Measurements from ENCODE around the gene NEMF. TPM values are rescaled to one million over a fixed set of nuclear protein-coding genes. Genes with fewer than 3 reads are reported as not detected.
A peak's percentile ranks its signal among the peaks of the same experiment; 100 is the strongest.
"Not testable (repeated sequence)": the region's sequence is repeated elsewhere in the genome, so short reads cannot be mapped to it uniquely, and the experiment has no call there.

NEMF gene
- polyA plus RNA-seq, 1 donor from 2014 or later: 91.0 TPM

DNA sequence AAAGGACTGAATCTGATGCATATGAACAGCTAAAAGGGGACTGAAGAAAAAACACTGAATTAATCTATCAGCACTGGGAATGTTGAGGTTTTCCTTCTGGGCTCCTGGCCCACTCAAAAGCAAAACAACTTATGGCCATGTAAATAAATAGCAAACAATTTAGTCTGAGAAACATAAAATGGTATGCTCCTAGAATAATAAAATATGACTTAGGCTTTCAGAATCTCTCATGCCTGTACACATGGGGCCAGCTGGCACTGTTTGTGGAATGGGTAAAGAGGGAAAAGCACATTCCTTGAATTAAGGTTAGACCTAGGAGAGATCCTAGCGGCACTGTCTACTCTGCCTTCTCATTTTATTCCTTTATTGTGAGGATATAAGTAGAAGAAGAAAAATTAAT, 78.5 kb downstream of the NEMF start:
- Histone ChIP-seq H2AFZ (ENCODE audit: low read depth, low read length) (no peak overlapping the region), H3K79me2 (replicated peaks; ENCODE audit: insufficient read depth, low read length) (peaks cover 35% of the 10 kb centered on the region), H3F3A (ENCODE audit: insufficient read depth, low read length, poor library complexity, severe bottlenecking) (no peaks in the 10 kb centered on the region), H3K27me3 (ENCODE audit: insufficient read depth, low read depth, low read length) (no peaks in the 10 kb centered on the region), H3K4me3 (ENCODE audit: low read length) (no peak overlapping the region), H3K9me3 (ENCODE audit: low read length) (no peaks in the 10 kb centered on the region), H3K9ac (ENCODE audit: low read length) (no peak overlapping the region), H3K9me2 (ENCODE audit: insufficient read depth, low read length) (no peaks in the 10 kb centered on the region), H4K20me1 (ENCODE audit: insufficient read depth) (peaks cover 5% of the 10 kb centered on the region), H3K4me2 (ENCODE audit: low read length) (no peak overlapping the region), H3K27ac (ENCODE audit: low read length) (no peak overlapping the region), H3K36me3 (ENCODE audit: insufficient read depth, low read length) (peaks cover 4% of the 10 kb centered on the region)
- TF ChIP-seq RAD21 (conservative IDR thresholded peaks at IDR 0.05): no peak
- TF ChIP-seq SMC3 (conservative IDR thresholded peaks at IDR 0.05; ENCODE audit: poor library complexity): no peak
- TF ChIP-seq EP300 (conservative IDR thresholded peaks at IDR 0.05; ENCODE audit: poor library complexity, severe bottlenecking): no peak
- TF ChIP-seq POLR2AphosphoS5 (IDR thresholded peaks at IDR 0.05): no peak
- TF ChIP-seq EZH2 (IDR thresholded peaks at IDR 0.05; ENCODE audit: borderline replicate concordance, insufficient read depth, low read length, poor library complexity, severe bottlenecking): no peak
- TF ChIP-seq TAF1 (IDR thresholded peaks at IDR 0.05; ENCODE audit: low read depth): no peak
- no peak for TF ChIP-seq MXI1 (conservative IDR thresholded peaks at IDR 0.05; ENCODE audit: poor library complexity, severe bottlenecking)
- no peak for TF ChIP-seq REST (IDR thresholded peaks at IDR 0.05; ENCODE audit: borderline replicate concordance)
- no peak for TF ChIP-seq CTCF (IDR thresholded peaks at IDR 0.05; ENCODE audit: poor library complexity, severe bottlenecking)

- not testable (repeated sequence) for H4K20me1 ChIP-seq (ENCODE audit: insufficient read depth); H3K4me2 ChIP-seq (ENCODE audit: low read length); H3K9me3 ChIP-seq (ENCODE audit: low read length); H3K9ac ChIP-seq (ENCODE audit: low read length); H2AFZ ChIP-seq (ENCODE audit: low read depth, low read length); H3K27ac ChIP-seq (ENCODE audit: low read length); H3K36me3 ChIP-seq (ENCODE audit: insufficient read depth, low read length); H3K4me3 ChIP-seq (ENCODE audit: low read length); H3K27me3 ChIP-seq (ENCODE audit: insufficient read depth, low read depth, low read length); H3K9me2 ChIP-seq (ENCODE audit: insufficient read depth, low read length); H3F3A ChIP-seq (ENCODE audit: insufficient read depth, low read length, poor library complexity, severe bottlenecking)
- H3K79me2 ChIP-seq (replicated peaks; ENCODE audit: insufficient read depth, low read length): peaks cover 38% of the 10 kb centered on the region
Measured at GRCh38 chr14:49771691-49772090, 80.9 kb downstream of the NEMF start.

- no peak for TF ChIP-seq EP300 (conservative IDR thresholded peaks at IDR 0.05; ENCODE audit: poor library complexity, severe bottlenecking)
- peaks cover 5% of the 10 kb centered on the region for H4K20me1 ChIP-seq (ENCODE audit: insufficient read depth)
- peak overlapping the region; percentile 60 for H3K4me2 ChIP-seq (ENCODE audit: low read length)
- H3K4me3 ChIP-seq (ENCODE audit: low read length): peak overlapping the region; percentile 84
- H3K27me3 ChIP-seq (ENCODE audit: insufficient read depth, low read depth, low read length): no peaks in the 10 kb centered on the region
- peak overlapping the region; percentile 3 for H3K27ac ChIP-seq (ENCODE audit: low read length)
- H3K9me3 ChIP-seq (ENCODE audit: low read length): no peaks in the 10 kb centered on the region
- no peaks in the 10 kb centered on the region for H3K36me3 ChIP-seq (ENCODE audit: insufficient read depth, low read length)
- no peak overlapping the region for H3K9ac ChIP-seq (ENCODE audit: low read length)
- peaks cover 38% of the 10 kb centered on the region for H3K79me2 ChIP-seq (replicated peaks; ENCODE audit: insufficient read depth, low read length)
- no peaks in the 10 kb centered on the region for H3K9me2 ChIP-seq (ENCODE audit: insufficient read depth, low read length)
- H2AFZ ChIP-seq (ENCODE audit: low read depth, low read length): no peak overlapping the region
- no peaks in the 10 kb centered on the region for H3F3A ChIP-seq (ENCODE audit: insufficient read depth, low read length, poor library complexity, severe bottlenecking)
Measured at GRCh38 chr14:49770212-49770817, 82.3 kb downstream of the NEMF start.
